IPS DF 4.7 (cell line): ENCODE measurements around the gene FAM180A.

Experiments used
- DNase-seq: peaks from one replicate; pipeline ENCODE4 v3.0.0-alpha.2; 2013; ENCODE audit warnings: low spot score; ENCODE audit errors: extremely low read depth

The FAM180A gene

DNA sequence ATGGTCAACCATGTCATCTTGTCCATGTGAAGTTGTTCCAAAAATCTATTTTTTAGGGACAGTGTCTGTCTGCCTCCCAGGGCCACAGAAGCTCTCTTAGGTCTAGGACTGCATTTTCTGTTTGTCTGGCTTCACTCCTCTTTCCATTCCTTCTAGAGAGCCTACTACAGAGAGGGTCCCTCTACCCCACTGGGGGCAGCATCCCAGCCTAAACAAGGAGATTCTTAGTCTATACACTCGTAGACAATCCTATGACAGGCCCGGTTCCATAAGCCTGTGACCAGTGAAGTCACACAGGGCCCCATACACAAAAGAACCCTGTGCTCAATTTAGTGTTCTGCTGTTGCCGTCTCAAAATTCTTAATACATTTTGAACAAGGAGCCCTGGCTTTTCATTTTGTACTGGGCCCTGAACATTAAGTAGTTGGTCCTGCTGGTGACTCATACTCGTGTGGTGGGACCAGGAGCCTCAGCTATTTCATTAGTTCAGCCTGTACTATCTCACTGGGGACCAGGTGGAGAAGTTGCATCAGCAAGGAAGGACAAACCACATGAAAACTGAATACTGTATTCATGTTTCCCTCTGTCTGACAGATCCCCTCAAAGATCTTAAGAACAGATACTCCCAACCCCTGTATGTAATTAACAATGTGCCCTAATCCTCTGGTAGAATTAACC, 23.5 kb upstream of the FAM180A start:
- DNase-seq: no peak

- no peak for DNase-seq
These were observed 22.4 kb upstream of the FAM180A start for GRCh38 chr7:135771051-135771450.

DNA sequence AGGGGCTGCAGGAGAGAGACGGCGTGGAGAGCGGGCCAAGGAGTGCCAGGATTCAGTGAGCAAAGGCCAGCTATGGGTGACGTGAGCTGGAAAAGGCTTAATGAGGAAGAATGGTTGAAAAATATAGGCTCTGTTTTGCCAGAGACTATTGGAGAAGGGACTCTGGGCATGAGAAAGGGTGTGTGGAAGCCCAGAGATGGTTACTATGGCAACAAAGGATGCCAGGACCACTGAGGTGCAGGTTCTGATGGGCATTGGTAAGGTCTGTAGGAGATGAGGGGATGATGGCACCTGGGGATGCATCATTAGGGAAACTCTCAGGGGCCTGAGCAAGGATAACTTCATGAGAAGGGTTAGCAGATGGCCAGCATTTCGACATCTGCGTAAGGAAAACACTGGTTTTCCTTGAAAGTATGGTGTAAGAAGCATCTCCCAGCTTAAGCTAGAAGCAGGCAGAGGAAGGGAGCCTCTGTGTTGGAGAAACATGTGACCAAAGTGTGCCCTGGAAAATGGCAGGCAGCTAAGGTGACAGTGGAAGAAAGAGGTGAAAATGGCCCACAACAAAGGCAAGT, 21.6 kb upstream of the FAM180A start:
- no peak for DNase-seq

- no peak for DNase-seq
These were observed 20.6 kb upstream of the FAM180A start for GRCh38 chr7:135769005-135769802.

- DNase-seq: no peak
These were observed 19.9 kb upstream of the FAM180A start for GRCh38 chr7:135768467-135768866.

- no peak for DNase-seq
These were observed 19.5 kb upstream of the FAM180A start for GRCh38 chr7:135768064-135768463.

GRCh38 chr7:135763261-135763660, 14.6 kb upstream of the FAM180A start:
- DNase-seq: no peak

DNA sequence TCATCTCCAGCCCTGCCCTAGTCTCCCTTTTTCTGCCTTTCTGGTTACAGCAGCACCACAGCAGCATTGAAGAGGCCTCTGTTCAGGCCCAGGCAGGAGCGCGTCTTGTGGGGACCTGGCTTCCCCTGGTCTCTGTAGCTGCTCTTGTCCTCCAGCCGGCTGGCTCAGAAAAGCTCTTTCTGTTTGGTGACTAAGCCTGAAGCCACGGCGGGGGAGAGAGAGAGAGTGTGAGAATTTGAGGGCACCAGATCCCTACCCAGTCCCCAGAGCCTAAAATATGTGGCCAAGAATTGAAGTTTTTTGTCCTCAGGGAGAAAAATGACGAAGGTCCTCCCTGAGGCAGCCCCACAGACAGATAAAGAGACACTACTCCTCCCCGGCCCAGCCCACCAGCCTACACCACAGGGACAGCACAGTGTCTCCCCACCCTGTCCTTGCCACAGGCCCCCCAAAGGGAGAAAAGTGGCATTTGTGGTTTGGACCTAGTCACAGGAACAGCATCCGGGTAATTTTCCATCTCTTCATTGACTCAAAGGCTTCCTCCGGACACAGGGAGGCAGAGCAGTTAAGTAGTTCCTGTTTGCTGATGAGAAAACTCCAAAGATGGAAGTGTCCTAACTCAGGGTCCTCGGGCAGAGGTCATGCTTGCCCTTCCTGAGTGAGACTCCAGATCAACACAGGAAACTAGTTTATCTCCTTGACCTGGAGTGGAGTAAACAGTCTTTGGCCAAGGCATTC, 13.3 kb upstream of the FAM180A start:
- DNase-seq: no peak

- DNase-seq: no peak
These were observed 10.9 kb upstream of the FAM180A start for GRCh38 chr7:135759532-135759931.

DNA sequence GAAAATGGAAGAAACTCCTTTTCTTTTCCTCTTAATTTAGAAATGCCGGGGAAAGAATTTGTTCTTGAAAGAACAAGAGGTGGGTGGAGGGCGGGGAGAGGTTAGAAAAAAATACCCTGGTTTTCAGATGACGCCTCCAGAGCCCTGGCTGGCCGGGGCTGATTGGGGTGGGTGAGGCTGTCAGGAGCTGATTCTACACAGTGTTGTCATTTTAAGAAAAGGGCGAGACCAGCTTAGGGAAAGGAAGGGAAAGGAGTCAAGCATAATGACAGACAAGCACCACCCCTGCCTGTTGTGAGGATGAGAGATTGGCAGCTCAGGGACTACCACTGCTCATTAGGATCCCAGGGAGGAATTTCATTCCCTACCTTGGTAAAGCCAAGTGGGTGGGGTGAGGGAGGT, 9.9 kb upstream of the FAM180A start:
- no peak for DNase-seq

DNA sequence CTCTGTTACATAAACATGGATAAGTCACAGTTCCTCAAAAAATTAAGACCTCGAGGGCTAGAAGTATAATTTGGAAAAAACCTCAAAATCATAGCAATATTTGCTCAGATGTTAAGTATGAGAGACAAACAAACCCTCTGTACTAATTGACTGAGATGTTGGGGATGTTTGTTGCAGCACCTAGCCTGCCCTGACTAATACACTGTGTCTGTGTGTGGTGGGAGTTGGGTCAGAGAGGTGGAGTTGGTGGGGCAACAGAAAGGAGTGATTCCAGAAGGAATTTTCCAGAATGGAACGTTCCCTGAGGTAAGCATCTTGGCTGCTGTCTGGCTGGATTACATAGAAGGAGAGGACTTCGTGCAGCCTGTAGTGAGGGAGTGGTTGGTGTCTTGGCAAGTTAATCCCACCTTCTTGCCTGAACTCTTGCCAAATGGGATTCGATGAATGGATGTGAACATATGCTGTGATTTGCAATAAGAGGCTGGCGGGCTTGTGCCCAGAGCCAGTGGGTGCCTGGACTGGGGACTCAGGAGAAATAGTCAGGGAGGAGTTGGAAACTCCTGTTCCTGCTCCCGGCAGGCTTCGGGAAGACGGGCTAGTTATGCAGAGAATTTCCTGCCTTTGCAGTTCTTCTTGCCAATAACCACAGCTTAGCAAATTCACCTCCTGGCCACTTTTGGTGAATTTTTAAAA, 9.3 kb upstream of the FAM180A start:
- no peak for DNase-seq

GRCh38 chr7:135756191-135756590, 7.6 kb upstream of the FAM180A start:
- DNase-seq: no peak

DNA sequence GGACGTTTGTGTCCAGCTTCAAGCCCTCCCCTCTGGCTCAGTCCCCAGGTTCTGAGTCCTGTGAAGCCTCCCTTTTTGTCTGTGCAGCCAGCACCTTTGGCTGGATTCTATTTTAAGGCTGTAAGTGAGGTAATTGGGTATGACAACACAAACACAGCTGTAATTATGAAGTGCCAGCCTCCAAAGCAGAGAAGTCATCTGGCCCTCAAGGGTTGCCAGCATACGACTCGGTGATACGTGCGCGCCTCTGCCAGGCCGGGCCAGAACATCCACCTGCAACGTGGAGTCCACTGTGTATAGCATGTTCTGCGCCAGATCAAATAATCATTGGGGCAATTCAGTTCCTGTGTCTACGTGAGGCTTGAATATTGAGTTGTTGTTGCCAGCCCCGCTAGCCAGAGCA, 6.7 kb upstream of the FAM180A start:
- no peak for DNase-seq

DNA sequence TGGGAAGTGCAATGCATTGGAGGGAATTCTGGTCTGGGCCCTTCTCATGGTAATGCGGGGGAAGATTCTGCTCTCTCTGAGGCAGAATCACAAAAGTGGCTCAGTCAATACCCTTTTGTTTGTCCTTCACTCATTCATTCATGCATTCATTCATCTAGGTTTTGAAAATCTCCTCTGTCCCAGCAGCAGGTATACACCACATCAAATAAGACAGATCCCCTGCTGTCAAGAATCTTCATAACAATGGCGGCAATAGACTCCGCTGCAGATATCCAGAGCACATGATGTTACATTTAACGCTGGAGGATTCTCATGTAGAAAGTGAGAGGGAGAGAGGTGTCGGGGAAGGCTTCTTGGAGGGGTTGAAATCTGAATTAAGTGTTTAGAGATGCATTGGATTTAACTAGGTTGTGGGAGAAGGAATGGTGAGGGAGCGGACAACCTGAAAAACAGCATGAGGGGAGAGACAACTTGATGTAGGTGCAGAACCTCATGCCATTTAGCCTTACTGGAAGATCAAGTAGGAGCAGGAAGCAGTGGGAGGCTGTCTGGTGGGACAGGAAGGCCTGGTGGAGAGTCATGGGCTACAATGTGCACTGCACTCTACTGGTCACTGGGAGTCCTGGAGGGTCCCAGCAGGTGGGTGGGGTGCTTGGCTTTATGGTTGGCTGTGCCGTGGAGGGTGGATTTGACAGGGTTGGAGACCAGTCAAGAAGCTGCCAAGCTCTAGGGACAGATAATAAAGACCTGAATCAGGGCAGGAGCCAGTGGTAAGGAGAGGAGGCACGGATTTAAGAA, 5.2 kb upstream of the FAM180A start:
- peak; percentile 62 for DNase-seq

DNA sequence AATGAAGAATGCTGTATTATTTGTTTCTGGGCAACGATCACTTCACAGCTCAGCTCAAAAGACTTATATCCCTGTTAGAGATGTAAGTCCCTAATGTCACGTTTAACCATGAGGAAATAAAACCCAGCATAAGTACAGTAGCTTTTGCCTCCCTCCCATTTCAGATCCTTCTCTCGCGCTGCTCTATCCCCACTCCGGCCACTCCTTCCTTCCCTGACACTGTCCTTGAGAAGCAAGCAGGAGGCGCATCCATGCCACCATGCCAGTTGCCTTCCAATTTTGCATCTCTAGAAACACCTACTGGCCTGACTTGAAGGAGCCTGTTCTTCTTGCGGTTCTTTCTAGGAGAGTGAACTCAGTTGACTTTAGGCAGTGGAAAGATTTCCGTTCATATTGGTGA, 1.2 kb downstream of the FAM180A start:
- DNase-seq: no peak

DNA sequence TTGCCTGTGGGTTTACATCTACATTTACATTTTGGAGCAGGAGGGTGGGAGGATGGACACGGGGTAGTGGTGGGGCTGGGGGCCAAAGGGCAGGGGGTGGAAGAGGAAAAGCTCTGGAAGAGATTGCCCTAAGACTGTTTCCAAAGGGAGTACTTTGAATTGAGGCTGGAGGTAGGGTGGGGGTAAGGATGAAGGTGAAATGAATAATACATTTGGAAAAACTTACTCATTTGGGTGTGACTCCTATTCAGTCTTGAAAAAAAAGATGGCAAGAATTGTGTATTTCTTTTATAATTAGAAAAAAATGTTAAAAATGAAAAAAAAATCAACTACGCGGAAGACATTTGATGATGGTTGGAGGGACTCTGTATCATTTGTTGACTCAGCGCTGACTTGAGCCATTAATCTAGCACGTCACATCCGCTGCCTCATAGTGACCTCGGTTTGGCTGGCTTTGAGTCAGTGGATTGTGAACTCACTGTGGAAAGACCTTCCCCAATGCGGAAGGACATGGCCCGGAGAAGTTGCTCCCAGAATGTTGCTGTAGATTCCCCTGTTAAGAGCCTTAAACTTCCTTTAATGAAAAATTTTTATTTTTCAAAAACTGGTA, 2.8 kb downstream of the FAM180A start:
- no peak for DNase-seq

- DNase-seq: no peak
These were observed 3.5 kb downstream of the FAM180A start for GRCh38 chr7:135744938-135745702.

DNA sequence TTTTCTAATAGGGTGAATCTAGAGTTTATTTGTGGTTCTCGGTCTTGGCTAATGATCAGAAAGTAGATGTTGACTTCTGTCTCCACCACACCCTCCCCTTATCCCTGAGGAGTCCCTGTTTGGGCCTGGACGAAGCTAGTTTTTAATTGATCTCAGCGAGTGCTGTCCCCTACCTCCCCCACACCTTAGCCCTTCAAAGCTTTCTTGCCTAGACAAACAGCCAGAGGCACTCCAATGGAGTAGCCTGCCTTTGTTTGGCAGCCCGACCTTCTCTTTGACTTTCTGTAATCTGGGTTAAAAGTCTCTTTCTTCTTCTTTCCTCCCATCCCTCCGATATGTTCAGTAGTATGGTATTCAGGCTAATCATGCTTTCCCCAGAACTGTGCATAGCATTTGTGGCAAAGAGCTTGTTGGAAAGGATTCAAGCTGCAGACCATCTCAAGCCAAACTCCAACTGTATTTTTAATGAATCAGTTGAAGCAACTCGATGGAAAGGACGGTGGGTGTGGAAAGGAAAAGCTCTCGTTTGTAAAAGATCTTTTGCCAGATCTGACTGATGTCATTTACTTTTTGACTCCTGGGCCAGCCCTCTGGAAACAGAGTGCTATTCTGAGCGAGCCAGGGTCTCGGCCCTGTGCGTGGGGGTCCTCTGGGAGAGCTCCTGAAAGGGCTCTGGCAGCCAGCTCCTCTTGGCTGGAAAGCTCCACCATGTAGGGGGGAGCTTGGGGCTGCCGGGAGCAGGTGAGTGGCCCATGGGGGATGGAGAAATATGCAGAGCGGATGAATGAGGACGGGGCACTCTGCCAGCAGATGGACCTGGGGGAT, 4.5 kb downstream of the FAM180A start:
- DNase-seq: no peak
